Hematopoietic multipotent progenitor cell treated with erythropoietin and hydrocortisone succinate and interleukin-3 and kit ligand, for 15 days (in vitro differentiated cells): ENCODE measurements around the gene BCORL1.

Experiments used
- DNase-seq: peaks from one replicate; pipeline ENCODE4 v3.0.0-alpha.2; 2015; ENCODE audit warnings: low spot score

BCORL1 gene

DNA sequence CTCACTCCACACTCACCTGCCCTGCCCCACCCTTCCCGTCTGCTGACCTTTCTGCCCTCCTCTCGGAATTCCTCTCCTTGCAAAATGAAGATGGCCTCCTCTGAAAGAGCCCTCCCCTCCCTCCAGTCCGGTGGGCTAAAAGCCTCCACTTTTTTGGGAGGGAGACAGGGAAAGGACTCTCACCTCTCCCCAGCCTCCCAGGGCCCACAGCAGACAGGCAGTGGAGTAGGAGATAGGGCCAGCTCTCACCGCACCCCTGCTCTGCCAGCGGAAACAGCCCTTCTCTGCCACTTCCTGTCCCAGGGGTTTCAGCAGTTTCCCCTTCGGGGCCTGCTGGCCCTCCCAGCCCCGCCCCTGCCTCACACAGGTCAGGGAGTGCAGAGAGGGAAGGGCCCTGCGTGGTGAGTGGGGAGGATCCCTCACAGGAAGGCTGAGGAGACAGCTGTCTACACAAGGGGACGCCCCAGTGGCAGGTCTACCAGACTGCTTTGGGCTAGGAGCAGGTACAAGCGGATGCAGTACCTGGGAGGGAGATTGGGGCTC lies 109.6 kb downstream of the BCORL1 start:
- DNase-seq: no peak

DNA sequence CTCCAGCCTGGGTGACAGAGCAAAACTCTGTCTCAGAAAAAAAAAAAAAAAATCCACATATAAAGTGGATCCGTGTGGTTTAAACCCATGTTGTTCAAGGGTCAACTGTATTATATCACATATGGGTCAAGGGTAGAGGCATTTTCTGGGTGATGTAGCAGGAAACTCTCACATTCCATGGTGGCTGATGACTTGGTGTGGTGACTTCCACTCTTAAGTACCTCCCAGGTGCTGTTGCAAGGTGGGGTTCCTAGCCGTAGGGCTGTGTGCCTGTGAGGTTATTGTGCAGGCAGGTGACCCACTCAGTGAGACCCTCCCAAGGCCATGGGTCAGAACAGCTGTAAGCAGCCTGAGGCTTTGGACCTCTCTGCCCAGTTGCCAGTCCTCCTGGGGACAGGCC lies 110.8 kb downstream of the BCORL1 start:
- DNase-seq: no peak

DNA sequence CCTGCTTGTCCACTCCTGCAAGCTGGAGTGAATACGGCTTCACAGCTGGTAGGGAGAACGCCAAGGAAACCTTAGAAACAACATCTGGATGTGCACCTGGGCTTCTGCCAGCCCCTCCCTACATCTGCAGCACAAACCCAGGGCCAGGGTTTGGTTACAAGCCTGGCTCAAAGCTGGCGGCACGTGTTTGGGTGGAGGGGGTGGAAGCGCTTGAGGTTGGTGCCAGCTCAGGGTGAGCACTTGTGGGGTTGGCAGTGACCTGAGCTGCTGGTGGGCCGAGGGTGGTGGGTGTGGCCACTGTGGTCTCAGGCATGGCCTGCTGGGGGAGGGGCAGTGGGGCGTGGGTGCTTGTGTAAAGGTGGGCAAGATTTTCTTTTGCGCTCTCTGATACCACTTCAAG lies 112.3 kb downstream of the BCORL1 start:
- no peak for DNase-seq

DNA sequence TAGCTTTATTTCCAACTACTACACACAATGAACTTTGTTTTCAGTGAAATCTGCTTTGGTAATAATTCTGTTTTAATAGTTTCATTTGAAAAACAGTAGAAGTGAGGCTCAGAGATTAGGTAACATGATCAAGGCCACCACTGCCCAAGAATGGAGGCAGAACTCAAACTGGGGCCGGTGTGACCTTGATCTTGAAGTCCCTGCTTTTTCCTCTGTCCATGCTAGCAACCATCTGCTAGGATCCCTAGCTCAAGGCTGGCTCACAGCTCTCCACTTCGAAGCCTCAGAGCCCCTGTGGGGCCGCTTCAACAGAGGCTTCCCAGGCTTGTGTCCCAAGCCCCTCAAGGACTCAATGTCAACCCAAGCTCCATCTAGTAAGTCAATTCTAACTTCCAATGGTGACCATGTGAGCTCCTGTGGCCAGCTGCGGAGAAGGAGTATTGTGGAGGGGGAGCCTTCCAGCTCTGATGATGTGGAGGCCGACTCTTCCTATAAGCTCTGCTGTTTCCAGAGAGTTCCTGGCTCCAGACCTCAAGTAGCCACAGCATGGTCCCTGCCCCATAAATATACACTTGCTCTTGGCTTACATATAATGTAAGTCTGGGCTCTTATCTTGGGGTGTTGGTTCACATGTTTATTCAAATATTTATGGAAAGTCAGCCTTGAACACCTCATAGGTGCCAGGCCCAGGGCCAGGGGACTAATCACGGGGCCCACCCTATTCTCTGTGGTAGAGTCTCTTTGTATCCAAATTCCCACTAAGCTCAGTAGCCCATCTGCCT lies 113.0 kb downstream of the BCORL1 start:
- DNase-seq: no peak

DNA sequence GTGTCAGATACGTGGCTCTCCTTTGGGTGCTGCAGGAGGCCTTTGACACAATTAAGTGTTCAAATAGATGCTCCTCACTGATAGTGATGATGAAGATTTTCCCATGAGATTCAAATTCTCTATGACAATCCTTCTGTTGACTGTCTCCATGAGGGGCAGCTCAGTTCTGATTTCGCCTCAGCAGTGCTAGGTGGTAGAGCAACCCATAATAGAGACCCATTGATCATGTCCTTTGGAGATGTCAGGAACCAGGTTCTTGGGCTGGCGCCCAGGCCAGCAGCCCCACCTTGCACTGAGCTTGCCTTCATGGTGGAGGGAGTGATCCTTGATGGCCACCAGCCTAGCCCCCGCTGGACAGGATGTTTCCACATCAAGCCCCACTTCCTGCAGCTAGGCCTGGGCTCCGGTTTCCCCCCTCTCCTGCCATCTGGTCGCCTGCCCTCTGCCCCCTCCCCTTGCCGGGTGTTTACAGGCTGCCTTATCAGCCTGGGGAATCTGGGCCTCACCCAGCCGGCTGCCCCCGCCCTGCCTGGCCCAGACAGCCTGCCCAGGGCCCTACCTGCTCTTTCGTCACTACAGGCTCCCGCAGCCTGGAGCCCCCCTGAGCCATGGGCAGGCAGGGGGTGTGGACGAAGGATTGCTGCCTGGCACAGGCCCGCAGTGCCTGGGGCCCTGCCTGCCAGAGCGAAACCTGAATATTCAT lies 115.2 kb downstream of the BCORL1 start:
- DNase-seq: peak; percentile 20

DNA sequence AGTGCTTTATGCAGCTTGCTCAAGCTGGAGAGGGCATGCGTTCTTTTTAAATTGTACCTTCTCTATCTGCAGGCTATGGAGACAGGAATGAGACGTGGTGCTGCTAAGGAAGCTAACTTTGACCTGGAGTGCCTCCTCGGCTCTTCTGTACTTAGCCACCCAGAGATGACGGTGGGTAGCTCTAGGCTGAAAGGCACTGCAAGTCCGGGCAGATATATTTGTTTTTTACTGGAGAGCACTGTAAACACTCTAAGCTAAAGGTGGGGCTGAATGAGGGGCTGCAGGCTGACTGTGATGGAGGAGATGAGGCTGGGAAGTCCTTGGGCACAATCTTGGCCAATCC lies 115.7 kb downstream of the BCORL1 start:
- no peak for DNase-seq

DNA sequence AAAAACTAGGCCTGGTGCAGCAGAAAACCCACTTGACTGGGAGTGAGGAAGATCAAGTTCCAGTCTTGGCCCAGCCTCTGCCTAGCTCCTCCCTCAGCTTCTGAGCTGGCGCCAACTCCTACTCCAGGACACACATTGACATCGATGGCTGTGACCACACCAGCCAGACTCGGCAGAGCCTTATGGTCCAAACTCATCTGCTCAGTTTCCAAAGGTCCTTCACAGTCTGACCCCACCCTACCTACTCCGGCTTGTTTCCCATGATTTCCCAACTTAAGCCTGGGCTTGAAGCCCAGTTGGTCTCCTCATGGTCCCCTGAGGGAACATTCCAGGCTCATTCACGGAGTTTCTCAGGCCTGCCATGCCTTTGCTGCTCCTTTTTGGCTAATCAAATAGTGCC lies 117.7 kb downstream of the BCORL1 start:
- DNase-seq: no peak

DNA sequence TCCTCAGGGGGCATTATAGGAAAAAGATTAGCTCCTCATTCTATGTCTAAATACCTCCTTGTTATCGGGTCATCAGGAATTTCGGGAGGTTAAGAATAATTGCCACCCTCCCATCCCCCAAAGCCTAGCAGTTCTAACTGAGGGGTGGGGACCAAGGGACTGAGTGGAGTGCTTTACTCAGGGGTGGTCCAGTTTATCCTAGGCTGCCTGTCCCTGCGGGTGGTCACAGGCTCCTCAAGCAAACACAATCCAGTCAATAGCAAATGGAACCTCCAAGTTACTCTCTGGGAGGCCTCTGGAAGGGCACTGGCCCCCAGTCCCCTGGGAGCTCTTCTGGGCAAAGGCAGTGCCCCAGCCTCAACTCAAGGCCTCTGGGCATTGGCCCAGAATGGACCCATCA lies 121.2 kb downstream of the BCORL1 start:
- no peak for DNase-seq

DNA sequence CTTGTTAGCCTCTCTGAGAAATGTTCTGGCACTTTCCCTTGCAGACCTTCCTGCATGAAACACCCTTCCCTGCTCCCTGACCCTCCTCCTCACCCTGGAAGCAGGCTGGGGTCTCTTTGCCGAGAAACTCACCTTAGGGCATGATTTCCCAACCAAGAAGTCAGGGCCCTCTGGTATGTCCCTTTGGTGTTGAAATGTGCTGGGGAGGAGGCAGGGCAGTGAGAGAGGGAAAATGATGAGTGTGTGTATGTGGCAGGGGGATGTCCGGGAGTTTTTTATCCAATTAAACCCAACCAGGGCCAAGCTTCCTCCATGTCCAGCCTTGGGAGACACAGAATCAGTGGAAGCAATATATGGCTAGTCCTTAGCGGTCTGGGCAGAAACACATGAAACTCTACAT lies 122.8 kb downstream of the BCORL1 start:
- no peak for DNase-seq

DNA sequence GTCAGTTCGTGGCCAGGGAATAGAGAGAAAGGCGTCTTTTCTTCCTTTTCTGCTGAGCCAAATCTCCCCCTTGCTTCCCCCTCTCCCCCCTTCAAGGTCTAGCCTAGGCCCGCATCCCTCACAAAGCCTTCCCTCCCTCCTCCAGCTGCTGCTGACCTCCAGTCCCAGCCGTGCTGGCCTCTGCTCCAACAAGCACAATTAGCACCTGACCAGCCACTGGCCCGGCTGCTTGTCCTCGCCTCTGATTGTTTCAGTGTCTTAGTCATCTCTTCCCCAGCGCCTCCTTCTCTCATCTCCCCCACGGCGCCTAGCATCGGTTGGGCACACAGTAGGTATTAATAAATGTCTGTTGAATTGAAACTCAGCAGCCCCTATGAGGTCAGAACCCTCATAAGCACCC lies 123.6 kb downstream of the BCORL1 start:
- no peak for DNase-seq
